IMR-90 (cell line): ENCODE data around the gene POLR1E. TPM values are rescaled to one million over a fixed set of nuclear protein-coding genes. Genes with fewer than 3 reads are reported as not detected.

Source experiments
- ATAC-seq: fragments of 200-7000 bp; cut with Tn5 transposase; 2 replicates; pipeline ENCODE4 v1.9.1; 2020; ENCODE audit warnings: low read depth, mild to moderate bottlenecking, moderate library complexity
- BruUV-seq: library from RNA; stranded (reverse); fragments of 400-500 nt; replicated peaks from 2 replicates; lab custom pipeline; 2021; lab: Mats Ljungman, UMichigan
- CTCF ChIA-PET: fragments of 300-600 bp; formaldehyde crosslinking; extraction: SDS; loops from one replicate; lab custom pipeline; 2021; ENCODE audit warnings: antibody characterized with exemption; lab: Yijun Ruan, JAX
- POLR2A ChIA-PET: fragments of 300-600 bp; sonication (Branson Sonifier 250); formaldehyde crosslinking; loops from one replicate; lab custom pipeline; 2022; ENCODE audit warnings: antibody characterized with exemption; ENCODE audit not compliant: unreplicated experiment; lab: Charles Lee
- DNase-seq: peaks from one replicate; pipeline ENCODE4 v3.0.0; 2013
- H2AFZ ChIP-seq: replicated peaks from 2 replicates; pipeline ENCODE3; 2013; ENCODE audit warnings: low read length, mild to moderate bottlenecking; ENCODE audit not compliant: poor library complexity
- H2AK5ac ChIP-seq: 2 replicates; pipeline ENCODE4 v1.6.1; 2013; ENCODE audit warnings: low read depth, low read length, inconsistent platforms
- H2AK9ac ChIP-seq: replicated peaks from 2 replicates; pipeline ENCODE3; 2013; ENCODE audit warnings: mild to moderate bottlenecking, low read depth, low read length, moderate library complexity; ENCODE audit not compliant: poor library complexity
- H2BK120ac ChIP-seq: 2 replicates; pipeline ENCODE4 v1.6.1; 2013; ENCODE audit warnings: low read depth, low read length, inconsistent platforms
- H2BK15ac ChIP-seq: 3 replicates; pipeline ENCODE4 v1.6.1; 2013; ENCODE audit warnings: low read depth, low read length, inconsistent platforms
- H2BK20ac ChIP-seq: 2 replicates; pipeline ENCODE4 v1.6.1; 2013; ENCODE audit warnings: low read depth, mild to moderate bottlenecking, inconsistent platforms, low read length, moderate library complexity
- H2BK5ac ChIP-seq: 2 replicates; pipeline ENCODE4 v1.6.1; 2013; ENCODE audit warnings: mild to moderate bottlenecking, low read depth, low read length, inconsistent platforms; ENCODE audit not compliant: poor library complexity, severe bottlenecking
- H3K14ac ChIP-seq: replicated peaks from 2 replicates; pipeline ENCODE4 v1.6.1; 2013; ENCODE audit warnings: low read depth, low read length, inconsistent platforms
- H3K18ac ChIP-seq: 2 replicates; pipeline ENCODE4 v1.6.1; 2013; ENCODE audit warnings: low read depth, low read length, control low read depth
- H3K23ac ChIP-seq: 2 replicates; pipeline ENCODE4 v1.6.1; 2013; ENCODE audit warnings: low read depth, low read length, inconsistent platforms
- H3K27ac ChIP-seq: 2 replicates; pipeline ENCODE4 v1.5.1; 2013; ENCODE audit warnings: mild to moderate bottlenecking, control low read depth, low read length; ENCODE audit not compliant: insufficient read depth
- H3K27me3 ChIP-seq: 2 replicates; pipeline ENCODE4 v1.6.1; 2013; ENCODE audit warnings: low read length; ENCODE audit not compliant: control insufficient read depth, insufficient read depth
- H3K36me3 ChIP-seq: 2 replicates; pipeline ENCODE4 v1.6.1; 2013; ENCODE audit warnings: low read length, mixed read lengths; ENCODE audit not compliant: control insufficient read depth, insufficient read depth
- H3K4ac ChIP-seq: 2 replicates; pipeline ENCODE4 v1.6.1; 2013; ENCODE audit warnings: low read depth, low read length, inconsistent platforms
- H3K4me1 ChIP-seq: 2 replicates; pipeline ENCODE4 v1.6.1; 2013; ENCODE audit warnings: low read length, mixed read lengths; ENCODE audit not compliant: control insufficient read depth, insufficient read depth
- H3K4me2 ChIP-seq: 2 replicates; pipeline ENCODE4 v1.6.1; 2013; ENCODE audit warnings: low read depth, mild to moderate bottlenecking, control low read depth, low read length, moderate library complexity
- H3K4me3 ChIP-seq: 2 replicates; pipeline ENCODE4 v1.5.1; 2013; ENCODE audit warnings: low read depth, mild to moderate bottlenecking, control low read depth, low read length, moderate library complexity; ENCODE audit not compliant: insufficient read depth
- H3K56ac ChIP-seq: 2 replicates; pipeline ENCODE4 v1.6.1; 2013; ENCODE audit warnings: low read length, inconsistent platforms; ENCODE audit not compliant: insufficient read depth; ENCODE audit errors: extremely low read depth
- H3K79me1 ChIP-seq, 2 experiments: 2 replicates each; pipeline ENCODE4 v1.6.1; 2013; ENCODE audit warnings: low read length in 2 of 2, inconsistent platforms in 1 of 2, low read depth in 1 of 2
- H3K9ac ChIP-seq: 2 replicates; pipeline ENCODE4 v1.6.1; 2013; ENCODE audit warnings: low read depth, low read length, control low read depth
- H3K9me1 ChIP-seq: 2 replicates; pipeline ENCODE4 v1.6.1; 2013; ENCODE audit warnings: low read length, inconsistent platforms; ENCODE audit not compliant: insufficient read depth
- H3K9me3 ChIP-seq: 2 replicates; pipeline ENCODE4 v1.6.1; 2013; ENCODE audit warnings: low read length; ENCODE audit not compliant: control insufficient read depth, insufficient read depth
- H4K20me1 ChIP-seq: 2 replicates; pipeline ENCODE4 v1.6.1; 2013; ENCODE audit warnings: low read length, inconsistent platforms; ENCODE audit not compliant: insufficient read depth
- H4K5ac ChIP-seq: 2 replicates; pipeline ENCODE4 v1.6.1; 2013; ENCODE audit warnings: mild to moderate bottlenecking, low read depth, low read length, control low read depth
- H4K8ac ChIP-seq, 2 experiments: 2 replicates each; pipeline ENCODE4 v1.6.1; 2013; ENCODE audit warnings: low read depth in 2 of 2, low read length in 2 of 2, control low read depth in 1 of 2, inconsistent platforms in 1 of 2
- H4K91ac ChIP-seq: 2 replicates; pipeline ENCODE4 v1.6.1; 2013; ENCODE audit warnings: low read depth, low read length, inconsistent platforms; ENCODE audit not compliant: insufficient read depth
- CEBPB ChIP-seq: IDR thresholded peaks from 2 replicates; pipeline ENCODE4 v1.6.1; 2012; ENCODE audit warnings: low read depth, low read length, improper control_type of control experiment
- CHD1 ChIP-seq: IDR thresholded peaks from 2 replicates; pipeline ENCODE4 v1.6.1; 2012; ENCODE audit warnings: low read depth, low read length, improper control_type of control experiment
- ELK1 ChIP-seq: fragments of 150-350 bp; IDR thresholded peaks from 2 replicates; pipeline ENCODE4 v1.6.1; 2016; ENCODE audit warnings: low read depth, mild to moderate bottlenecking, low read length, moderate library complexity, borderline replicate concordance
- FOS ChIP-seq: fragments of 150-350 bp; IDR thresholded peaks from 2 replicates; pipeline ENCODE4 v1.6.1; 2016; ENCODE audit warnings: low read depth, low read length
- MAZ ChIP-seq: IDR thresholded peaks from 2 replicates; pipeline ENCODE4 v1.6.1; 2012; ENCODE audit warnings: low read depth, mild to moderate bottlenecking, low read length, improper control_type of control experiment, moderate library complexity, borderline replicate concordance
- POLR2A ChIP-seq: IDR thresholded peaks from 2 replicates; pipeline ENCODE4 v1.6.1; 2012; ENCODE audit warnings: mild to moderate bottlenecking, low read depth, low read length
- SMC3 ChIP-seq: fragments of 150-350 bp; IDR thresholded peaks from 2 replicates; pipeline ENCODE4 v1.6.1; 2016; ENCODE audit warnings: low read depth, mild to moderate bottlenecking, antibody characterized with exemption, low read length, moderate library complexity
- USF2 ChIP-seq: fragments of 150-350 bp; IDR thresholded peaks from 2 replicates; pipeline ENCODE4 v1.6.1; 2017; ENCODE audit warnings: mild to moderate bottlenecking, antibody characterized with exemption, low read length, low read depth
- WGBS, 2 experiments: methylation state at CpG; one replicate each; pipeline versions ENCODE4 v1.1.5 to v1.1.7; 2013; ENCODE audit warnings: missing lambda C conversion rate in 2 of 2; ENCODE audit not compliant: insufficient read length in 1 of 2; ENCODE audit errors: extremely low coverage in 2 of 2; 5-methylcytosine and 5-hydroxymethylcytosine counted together
- dilution Hi-C: fragments of 300-500 bp; cut with HindIII; formaldehyde crosslinking; loops from one replicate; pipeline ENCODE4 v1.14.3; 2018; ENCODE audit warnings: low sequenced_read_pairs; ENCODE audit not compliant: unreplicated experiment
- in situ Hi-C: fragments of 300-500 bp; cut with MboI; formaldehyde crosslinking; loops from 3 replicates; pipeline ENCODE4 v1.14.3; 2019; ENCODE audit warnings: low sequenced_read_pairs, inconsistent platforms, mixed read lengths
- intact Hi-C: fragments of 100-400 bp; cut with micrococcal nuclease; formaldehyde crosslinking; loops from 2 replicates; pipeline ENCODE4 v1.10.0; 2022
- polyA plus RNA-seq, 3 experiments: library from polyadenylated mRNA; depleted of rRNA; stranded (reverse); fragments of >200 nt; gene quantifications; 2 replicates each; pipeline ENCODE4 v1.2.3, GENCODE V29; 2012; ENCODE audit warnings: low replicate concordance in 1 of 3
- total RNA-seq: library from RNA; depleted of rRNA; stranded (reverse); fragments of >200 nt; gene quantifications from 2 replicates; pipeline ENCODE4 v1.2.3, GENCODE V29; 2012

Gene POLR1E
- total and polyA plus RNA-seq, 2 of the 4 experiments (the other 2 are of a cell fraction), result 48.0 to 71.9 TPM

GRCh38 chr9:37538099-37538498, 52.4 kb downstream of the POLR1E start:
- Histone ChIP-seq H2AK9ac (no peak overlapping the region), H3K9ac (no peak overlapping the region), H2BK20ac (no peak overlapping the region), H3K18ac (no peak overlapping the region), H2BK120ac (no peak overlapping the region), H3K9me3 (no peaks in the 10 kb centered on the region), H3K27me3 (no peaks in the 10 kb centered on the region), H2AK5ac (no peak overlapping the region), H3K27ac (no peak overlapping the region), H3K4ac (no peak overlapping the region), H4K20me1 (no peaks in the 10 kb centered on the region), H4K91ac (no peak overlapping the region), H3K14ac (no peak overlapping the region), H3K23ac (no peak overlapping the region), H2BK5ac (no peak overlapping the region), H4K8ac (no peak overlapping the region), H4K5ac (no peak overlapping the region), H3K36me3 (peaks cover 26% of the 10 kb centered on the region), H3K4me2 (no peak overlapping the region), H3K4me1 (no peaks in the 10 kb centered on the region), H3K4me3 (no peak overlapping the region), H3K56ac (no peak overlapping the region), H2BK15ac (no peak overlapping the region), H3K79me1 (no peaks in the 10 kb centered on the region), H2AFZ (no peak overlapping the region), H3K9me1 (peaks cover 3% of the 10 kb centered on the region; the same call in 1 of the 2 replicates)
- WGBS, 2 experiments, result 98% methylated on average over 5 of the region's 7 CpGs; no CpG with 5 or more reads in 1 of the 2 experiments
- DNase-seq (no peak), ATAC-seq (no peak)
- intact Hi-C loops, result no loop called here
- ChIA-PET CTCF (no interaction called here), POLR2A (no interaction called here)
- dilution Hi-C loops, result no loop called here
- no TSS peak for BruUV-seq
- TF ChIP-seq CHD1, result no peak
- TF ChIP-seq MAZ, result no peak
- TF ChIP-seq CEBPB, result no peak
- TF ChIP-seq USF2, result no peak
- TF ChIP-seq ELK1, result no peak
- no peak for TF ChIP-seq POLR2A
- no peak for TF ChIP-seq FOS
- TF ChIP-seq SMC3, result no peak
- in situ Hi-C loops, result no loop called here
